Activated effector memory CD4-positive, alpha-beta T cell treated with Interleukin-2 at 50 U/mL for 16 hours (primary cell): ENCODE results near the gene PVALEF.
"Not testable (repeated sequence)": the region's sequence is repeated elsewhere in the genome, so short reads cannot be mapped to it uniquely, and the experiment has no call there.

Experiments used
- DNase-seq: peaks from one replicate; pipeline ENCODE4 v3.0.0-alpha.2; 2020

Gene PVALEF

GRCh38 chr17:81147701-81148100 is 17.6 kb upstream of the PVALEF start:
- DNase-seq, result no peak

GRCh38 chr17:81148571-81148970 is 16.7 kb upstream of the PVALEF start:
- DNase-seq, result no peak

- no peak for DNase-seq
These were observed 16.2 kb upstream of the PVALEF start for GRCh38 chr17:81148986-81149533.

- DNase-seq, result no peak
These were observed 14.8 kb upstream of the PVALEF start for GRCh38 chr17:81150377-81151077.

GRCh38 chr17:81151278-81151677 is 14.0 kb upstream of the PVALEF start:
- no peak for DNase-seq

GRCh38 chr17:81152288-81152828 is 12.9 kb upstream of the PVALEF start:
- no peak for DNase-seq

GRCh38 chr17:81153340-81153803 is 11.9 kb upstream of the PVALEF start:
- no peak for DNase-seq

- not testable (repeated sequence) for DNase-seq
These were observed 11.3 kb upstream of the PVALEF start for GRCh38 chr17:81154016-81154415.

GRCh38 chr17:81154961-81155360 is 10.3 kb upstream of the PVALEF start:
- DNase-seq, result no peak

GRCh38 chr17:81156866-81157805 is 8.2 kb upstream of the PVALEF start:
- no peak for DNase-seq

- no peak for DNase-seq
These were observed 7.2 kb upstream of the PVALEF start for GRCh38 chr17:81157848-81158687.

GRCh38 chr17:81158688-81159590 is 6.4 kb upstream of the PVALEF start:
- DNase-seq, result no peak

GRCh38 chr17:81159611-81160265 is 5.6 kb upstream of the PVALEF start:
- DNase-seq, result no peak

GRCh38 chr17:81160306-81160705 is 5.0 kb upstream of the PVALEF start:
- DNase-seq, result no peak

GRCh38 chr17:81160747-81161453 is 4.4 kb upstream of the PVALEF start:
- DNase-seq, result no peak

GRCh38 chr17:81161536-81161935 is 3.8 kb upstream of the PVALEF start:
- no peak for DNase-seq

GRCh38 chr17:81161972-81162371 is 3.3 kb upstream of the PVALEF start:
- no peak for DNase-seq

- no peak for DNase-seq
These were observed 2.8 kb upstream of the PVALEF start for GRCh38 chr17:81162491-81162890.

- DNase-seq, result no peak
These were observed 2.1 kb upstream of the PVALEF start for GRCh38 chr17:81163051-81163695.
